Omental fat pad (tissue), 4 donors: Measurements from ENCODE around the gene MYZAP. TPM values are rescaled to one million over a fixed set of nuclear protein-coding genes. Genes with fewer than 3 reads are reported as not detected.

ENCODE experiments used
- ATAC-seq: fragments of 150-250 bp; one replicate; pipeline ENCODE4 v1.9.1; 2016; ENCODE audit warnings: mild to moderate bottlenecking, moderate library complexity; ENCODE audit not compliant: low FRiP score
- DNase-seq: peaks from one replicate; pipeline ENCODE4 v3.0.0-alpha.2; 2019; ENCODE audit warnings: low spot score
- CTCF ChIP-seq, 3 donors: fragments of 450-650 bp; IDR thresholded peaks; one replicate each; pipeline ENCODE4 v1.5.1; 2016 to 2017; ENCODE audit warnings: antibody characterized with exemption in 3 of 3, mild to moderate bottlenecking in 3 of 3, moderate library complexity in 2 of 3
- total RNA-seq, 4 donors: library from RNA; depleted of rRNA; stranded (reverse); fragments of >200 nt; gene quantifications; one replicate each; pipeline ENCODE4 v1.1.0, GENCODE V29; 2016

The MYZAP gene
- total RNA-seq, 4 donors from 2014 or later = 13.1 to 84.6 (median 20.2) TPM

GRCh38 chr15:57708047-57708446 is 116.3 kb downstream of the MYZAP start:
- no peak for TF ChIP-seq CTCF (IDR thresholded peaks at IDR 0.05)
- ATAC-seq (no peak), DNase-seq (no peak)

- DNase-seq (no peak), ATAC-seq (no peak)
- no peak for TF ChIP-seq CTCF (IDR thresholded peaks at IDR 0.05)
These were observed 126.6 kb downstream of the MYZAP start for GRCh38 chr15:57718309-57718708.

GRCh38 chr15:57720867-57721266 is 129.2 kb downstream of the MYZAP start:
- ATAC-seq (no peak), DNase-seq (no peak)
- no peak for TF ChIP-seq CTCF (IDR thresholded peaks at IDR 0.05)

GRCh38 chr15:57726411-57726810 is 134.7 kb downstream of the MYZAP start:
- no peak for DNase-seq
- no peak for ATAC-seq
- TF ChIP-seq CTCF (IDR thresholded peaks at IDR 0.05) = no peak

GRCh38 chr15:57727031-57727430 is 135.3 kb downstream of the MYZAP start:
- ATAC-seq (no peak), DNase-seq (no peak)
- no peak for TF ChIP-seq CTCF (IDR thresholded peaks at IDR 0.05)

- ATAC-seq = no peak
- no peak for TF ChIP-seq CTCF (IDR thresholded peaks at IDR 0.05)
These were observed 136.7 kb downstream of the MYZAP start for GRCh38 chr15:57728436-57728835.

GRCh38 chr15:57730876-57731275 is 139.2 kb downstream of the MYZAP start:
- DNase-seq = no peak
- TF ChIP-seq CTCF (IDR thresholded peaks at IDR 0.05) = no peak
- ATAC-seq = no peak

More at GRCh38 chr15:57728436-57728835, 136.7 kb downstream of the MYZAP start:
- no peak for DNase-seq
